Measurements from ENCODE around the gene PIGL.
"Not testable (repeated sequence)": the region's sequence is repeated elsewhere in the genome, so short reads cannot be mapped to it uniquely, and the experiment has no call there.

PIGL gene

DNA sequence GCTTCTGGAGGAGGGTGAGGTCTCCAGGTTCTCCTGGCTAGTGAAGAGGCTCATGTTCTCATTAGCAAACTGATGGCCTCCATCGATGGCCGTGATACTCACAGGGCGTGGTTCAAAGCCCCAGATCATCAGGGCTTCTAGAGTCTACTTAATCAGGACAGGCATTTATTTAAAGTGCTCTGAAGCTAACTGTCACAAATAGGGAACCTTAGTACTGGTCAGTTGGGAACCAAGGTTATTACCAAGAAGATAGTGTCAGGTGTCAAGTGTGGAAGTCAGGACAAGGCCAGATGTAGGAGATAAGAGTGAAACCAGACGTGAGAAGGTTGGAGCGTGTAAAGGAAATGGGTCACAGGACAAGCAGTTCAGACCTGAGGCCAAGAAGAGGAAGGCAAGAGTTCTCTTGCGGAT lies 56.9 kb downstream of the PIGL start:
- no peak for DNase-seq (ENCODE audit: low spot score)

DNA sequence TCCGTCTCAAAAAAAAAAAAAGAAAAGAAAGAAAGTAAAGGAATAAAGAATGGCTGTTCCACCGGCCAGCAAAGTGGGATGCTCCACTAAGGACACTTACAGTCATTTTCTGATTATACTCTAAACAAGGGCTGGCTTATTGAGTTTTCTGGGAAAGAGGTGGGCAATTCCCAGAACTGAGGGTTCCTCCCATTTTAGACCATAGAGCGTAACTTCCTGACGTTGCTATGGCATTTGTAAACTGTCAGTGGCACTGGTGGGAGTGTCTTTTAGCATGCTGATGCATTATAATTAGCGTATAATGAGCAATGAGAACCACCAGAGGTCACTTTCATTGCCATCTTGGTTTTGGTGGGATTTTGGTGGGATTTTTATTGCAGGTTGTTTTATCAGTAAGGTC lies 58.0 kb downstream of the PIGL start:
- no peak for DNase-seq (ENCODE audit: low spot score)

- DNase-seq (ENCODE audit: low spot score), result no peak
These were observed 60.2 kb downstream of the PIGL start for GRCh38 chr17:16277163-16277562.

GRCh38 chr17:16281351-16281750 lies 64.3 kb downstream of the PIGL start:
- no peak for DNase-seq (ENCODE audit: low spot score)

DNA sequence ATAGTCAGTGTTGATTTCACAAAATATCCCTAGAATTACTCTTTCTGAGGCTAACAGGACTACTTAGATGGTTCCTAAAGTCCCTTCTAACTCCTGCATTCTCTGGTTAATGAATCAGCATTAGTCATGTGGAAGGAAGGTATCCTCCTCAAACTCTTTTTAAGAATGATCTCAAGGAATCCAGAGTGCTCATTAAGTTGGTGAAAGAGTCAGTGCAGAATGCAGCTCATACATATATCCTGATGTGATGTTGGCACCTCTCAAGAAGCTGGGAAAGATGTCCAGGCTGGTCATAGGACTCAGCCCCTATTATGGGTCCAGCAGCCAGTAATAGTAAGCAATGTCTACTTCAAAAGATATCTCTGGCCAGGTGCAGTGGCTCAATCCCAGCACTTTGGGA lies 65.5 kb downstream of the PIGL start:
- no peak for DNase-seq (ENCODE audit: low spot score)

DNA sequence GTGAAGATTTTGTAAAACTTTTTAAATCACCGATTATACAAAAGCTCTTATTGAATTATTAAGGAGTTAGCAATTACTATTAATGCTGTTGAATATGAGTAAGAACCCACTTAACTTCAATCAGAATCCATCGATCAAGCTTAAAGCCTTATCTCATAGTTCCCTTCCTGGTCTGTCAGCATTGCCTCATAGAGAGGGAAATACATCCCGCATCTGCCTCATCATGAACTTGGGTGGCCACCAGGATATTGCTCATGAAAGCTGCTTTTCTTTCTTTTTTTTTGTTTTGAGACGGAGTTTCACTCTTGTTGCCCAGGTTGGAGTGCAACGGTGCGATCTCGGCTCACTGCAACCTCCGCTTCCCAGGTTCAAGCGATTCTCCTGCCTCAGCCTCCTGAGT lies 66.7 kb downstream of the PIGL start:
- DNase-seq (ENCODE audit: low spot score), result no peak

GRCh38 chr17:16285646-16286008 lies 68.6 kb downstream of the PIGL start:
- DNase-seq (ENCODE audit: low spot score), result no peak

GRCh38 chr17:16286009-16286946 lies 69.3 kb downstream of the PIGL start:
- peak; percentile 66 for DNase-seq (ENCODE audit: low spot score)

DNA sequence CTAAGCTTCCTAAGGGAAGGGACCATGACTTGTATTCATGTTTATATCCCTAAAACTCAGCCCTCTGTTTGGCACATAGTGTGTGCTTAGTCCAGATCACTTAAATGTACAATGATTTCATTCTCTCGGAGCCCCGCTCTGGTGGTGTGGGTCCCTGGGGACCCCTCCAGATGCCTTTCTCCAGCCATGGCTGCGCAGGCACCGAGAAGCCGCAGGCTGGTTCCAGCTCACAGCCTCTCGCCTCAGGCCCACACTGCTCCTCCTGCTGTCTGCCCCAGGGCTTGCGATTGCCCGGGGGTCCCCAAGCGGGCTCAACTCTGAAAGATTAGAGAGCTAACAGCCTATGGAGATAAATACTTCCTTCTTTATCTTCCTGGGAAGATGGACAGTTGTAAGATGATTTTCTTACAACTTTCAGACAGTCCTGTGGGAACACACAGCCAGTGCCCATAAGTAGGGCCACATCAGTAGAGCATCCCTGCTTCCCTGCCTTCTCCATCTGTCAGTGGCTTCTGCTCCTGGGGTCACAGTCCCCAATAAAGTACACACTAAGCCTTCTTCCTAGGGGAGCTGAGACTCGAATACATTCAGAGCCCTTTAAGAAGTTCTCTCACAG lies 70.0 kb downstream of the PIGL start:
- DNase-seq (ENCODE audit: low spot score), result no peak

DNA sequence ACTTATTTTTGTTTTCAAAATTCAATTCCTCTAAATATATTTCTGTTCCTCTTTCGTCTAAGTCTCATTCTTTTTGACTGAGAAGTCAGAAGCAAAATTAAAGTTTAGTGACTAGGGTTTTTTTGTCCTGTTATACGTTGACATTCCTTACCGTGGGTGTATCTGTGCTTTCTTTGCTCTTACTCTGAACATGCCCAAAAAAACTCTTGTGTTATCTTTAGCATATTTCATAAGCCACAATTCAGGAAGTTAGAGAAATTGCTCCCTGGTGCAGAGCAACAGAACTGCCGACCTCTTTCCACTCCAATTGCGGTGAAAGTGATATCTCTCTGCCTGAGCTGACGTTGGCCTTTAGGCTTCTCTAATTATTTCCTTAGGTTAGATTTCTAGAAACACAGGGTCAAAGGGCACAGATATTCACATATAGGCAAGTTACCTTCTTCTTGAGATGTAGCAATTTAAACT lies 70.6 kb downstream of the PIGL start:
- DNase-seq (ENCODE audit: low spot score), result no peak

DNA sequence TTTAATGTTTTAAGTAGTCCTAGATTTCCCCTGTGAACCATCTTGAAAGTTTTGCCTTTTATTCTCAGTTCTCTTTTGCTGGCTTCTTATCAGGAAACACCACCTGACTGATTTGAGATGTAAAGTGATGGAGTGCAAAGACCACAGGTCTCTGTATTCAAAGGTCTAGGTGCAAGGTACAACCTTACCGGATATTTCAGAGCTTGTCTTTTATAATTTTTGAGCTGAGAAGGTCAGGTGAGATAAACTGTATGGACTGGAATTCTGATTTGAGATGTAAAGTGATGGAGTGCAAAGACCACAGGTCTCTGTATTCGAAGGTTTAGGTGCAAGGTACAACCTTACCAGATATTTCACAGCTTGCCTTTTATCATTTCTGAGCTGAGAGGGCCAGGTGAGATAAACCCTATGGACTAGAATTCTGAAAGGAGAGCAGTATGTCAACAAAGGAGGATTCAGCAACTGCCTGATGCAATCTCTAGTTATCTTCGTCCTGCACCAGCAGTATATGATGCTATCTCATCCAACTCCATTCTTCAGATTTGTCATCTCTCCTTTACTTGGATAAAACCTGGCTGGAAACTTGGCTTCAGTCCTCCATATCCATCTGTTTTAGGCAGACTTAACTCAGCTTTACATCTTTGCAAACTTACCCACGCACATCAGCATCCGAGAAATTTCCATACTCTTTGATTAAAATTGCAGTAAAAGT lies 72.0 kb downstream of the PIGL start:
- DNase-seq (ENCODE audit: low spot score), result peak; percentile 42

DNA sequence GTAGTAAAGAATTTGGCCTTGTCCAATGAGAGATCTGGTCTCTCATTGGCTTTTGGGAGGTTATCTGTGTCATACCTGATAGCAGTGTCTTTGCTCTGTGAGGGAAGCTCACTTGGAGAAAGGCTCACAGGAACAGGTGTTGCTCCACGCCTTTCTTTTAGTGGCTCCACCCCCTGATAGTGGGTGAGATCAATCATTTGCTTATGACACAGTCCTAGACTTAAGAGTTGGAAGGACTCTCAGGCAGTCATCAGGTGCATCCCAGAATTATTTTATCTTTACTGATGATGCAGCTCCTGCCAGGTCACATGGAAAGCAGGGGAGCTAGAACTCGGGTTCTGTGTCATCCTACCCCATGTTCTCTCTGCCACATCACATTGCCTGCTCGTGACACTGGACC lies 76.9 kb downstream of the PIGL start:
- no peak for DNase-seq (ENCODE audit: low spot score)

DNA sequence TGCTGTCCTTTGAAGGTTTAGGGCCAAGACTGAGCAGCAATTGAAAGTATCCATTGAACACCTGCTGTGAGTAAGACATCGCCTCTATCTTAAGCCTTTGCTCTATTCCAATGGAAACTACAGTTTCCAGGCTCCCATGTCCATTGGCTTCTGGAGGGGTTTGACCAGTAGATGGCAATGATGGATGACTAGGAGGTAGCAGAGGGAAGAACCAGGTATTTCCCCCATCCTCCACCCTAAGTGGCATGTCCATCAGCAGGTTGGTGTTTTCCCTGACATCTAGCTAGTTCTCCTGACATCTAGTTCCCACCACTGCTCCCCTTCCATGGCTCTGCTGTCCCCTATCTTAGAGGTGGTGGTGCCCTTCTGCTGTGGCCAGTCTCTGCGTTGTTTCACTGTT lies 77.5 kb downstream of the PIGL start:
- no peak for DNase-seq (ENCODE audit: low spot score)

DNA sequence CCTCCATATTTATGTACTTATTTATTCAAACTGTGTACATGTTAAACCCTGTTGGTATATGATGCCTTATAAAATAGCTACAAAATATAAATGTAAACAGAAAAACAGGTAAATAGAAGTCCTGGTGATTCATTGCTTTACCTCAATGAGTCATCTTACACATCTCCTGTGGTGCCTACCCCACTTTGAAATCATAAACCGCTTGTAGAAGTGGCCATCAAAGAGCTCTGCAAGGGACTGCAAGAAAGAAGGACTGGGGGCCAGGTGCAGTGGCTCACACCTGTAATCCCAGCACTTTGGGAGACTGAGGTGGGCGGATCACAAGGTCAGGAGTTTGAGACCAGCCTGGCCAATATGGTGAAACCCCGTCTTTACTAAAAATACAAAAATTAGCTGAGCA lies 79.1 kb downstream of the PIGL start:
- DNase-seq (ENCODE audit: low spot score), result not testable (repeated sequence)

DNA sequence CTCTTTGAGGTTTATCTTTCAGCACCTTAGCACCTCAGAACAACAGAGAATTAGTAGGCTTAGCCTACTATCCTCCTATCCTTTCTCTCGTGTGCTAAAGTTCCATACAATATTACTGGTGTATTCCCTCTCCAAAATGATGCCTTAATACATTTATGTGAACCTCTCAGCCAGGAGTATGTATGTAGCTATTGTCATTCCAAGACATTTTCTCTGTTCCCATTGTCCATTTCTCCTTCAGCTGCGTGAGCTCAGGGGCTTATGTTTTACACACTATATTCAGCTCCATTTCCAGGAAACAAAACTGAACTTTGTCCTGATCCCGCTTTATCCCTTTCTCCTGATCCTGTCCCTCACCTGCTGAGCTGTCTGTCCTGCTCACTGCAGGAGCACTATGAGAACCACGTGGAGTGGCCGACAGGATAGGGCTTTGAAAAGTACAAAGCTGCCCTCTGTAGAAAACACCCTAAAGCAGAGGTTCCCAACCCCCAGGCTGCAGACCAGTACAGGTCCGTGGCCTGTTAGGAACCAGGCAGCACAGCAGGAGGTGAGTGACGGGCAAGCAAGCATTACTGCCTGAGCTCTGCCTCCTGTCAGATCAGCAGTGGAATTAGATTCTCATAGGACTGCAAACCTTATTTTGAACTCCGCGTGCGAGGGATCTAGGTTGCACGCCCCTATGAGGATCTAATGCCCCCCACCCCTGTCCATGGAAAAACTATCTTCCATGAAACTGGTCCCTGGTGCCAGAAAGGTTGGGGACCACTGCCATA lies 80.5 kb downstream of the PIGL start:
- DNase-seq (ENCODE audit: low spot score), result no peak

- no peak for DNase-seq (ENCODE audit: low spot score)
These were observed 81.2 kb downstream of the PIGL start for GRCh38 chr17:16298140-16298662.

DNA sequence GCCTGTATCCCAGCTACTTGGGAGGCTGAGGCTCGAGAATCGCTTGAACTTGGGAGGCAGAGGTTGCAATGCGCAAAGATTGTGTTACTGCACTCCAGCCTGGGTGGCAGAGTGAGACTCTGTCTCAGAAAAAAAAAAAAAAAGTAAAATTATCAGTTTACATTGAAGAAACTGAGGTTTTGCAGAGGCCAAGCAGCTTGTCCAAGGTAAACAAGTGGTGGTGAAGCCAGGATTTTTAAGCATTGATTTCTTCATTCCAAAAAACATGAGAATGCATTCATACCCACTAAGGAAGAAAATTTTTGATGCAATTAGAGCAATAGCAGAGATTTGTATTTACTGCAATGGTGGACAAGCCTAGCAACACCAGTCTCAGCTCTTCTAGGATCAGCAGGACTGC lies 83.5 kb downstream of the PIGL start:
- no peak for DNase-seq (ENCODE audit: low spot score)

GRCh38 chr17:16301963-16302855 lies 85.2 kb downstream of the PIGL start:
- DNase-seq (ENCODE audit: low spot score), result no peak

- DNase-seq (ENCODE audit: low spot score), result no peak
These were observed 85.8 kb downstream of the PIGL start for GRCh38 chr17:16302856-16303255.

- no peak for DNase-seq (ENCODE audit: low spot score)
These were observed 87.8 kb downstream of the PIGL start for GRCh38 chr17:16304830-16305229.

DNA sequence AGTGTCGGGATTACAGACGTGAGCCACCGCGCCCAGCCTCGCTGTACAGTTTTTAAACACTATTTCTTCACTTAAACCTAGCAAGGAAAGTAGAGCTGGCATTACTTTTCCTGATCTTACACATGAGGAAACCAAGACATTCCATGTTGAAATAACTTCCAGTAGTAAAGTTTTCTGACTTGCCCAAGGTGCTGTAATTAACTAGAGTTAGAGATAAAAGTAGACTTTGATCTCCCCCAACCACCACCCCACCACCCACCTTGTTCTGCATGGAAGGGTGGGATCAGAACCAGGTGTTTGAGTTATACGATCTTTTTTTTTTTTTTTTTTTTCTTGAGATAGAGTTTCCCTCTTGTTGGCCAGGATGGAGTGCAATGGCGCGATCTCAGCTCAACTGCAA lies 89.2 kb downstream of the PIGL start:
- no peak for DNase-seq (ENCODE audit: low spot score)
